Esophagus squamous epithelium (tissue), 4 donors: Measurements from ENCODE around the gene TNK1.

ENCODE experiments used
- POLR2A ChIP-seq, 4 donors: fragments of 450-650 bp; IDR thresholded peaks; one replicate each; pipeline ENCODE4 v1.6.1; 2017; ENCODE audit warnings: antibody characterized with exemption in 4 of 4, mild to moderate bottlenecking in 4 of 4, moderate library complexity in 3 of 4
- TF ChIP-seq, protein P1 (sequence below), 6 experiments: fragments of 450-650 bp in 4 of 6; fragments of 200-600 bp in 2 of 6; sonication (generic) in 2 of 6; IDR thresholded peaks; one replicate each; pipeline ENCODE4 v1.5.1; 2016 to 2019; ENCODE audit warnings: antibody characterized with exemption in 6 of 6, mild to moderate bottlenecking in 4 of 6, moderate library complexity in 4 of 6

DNA sequence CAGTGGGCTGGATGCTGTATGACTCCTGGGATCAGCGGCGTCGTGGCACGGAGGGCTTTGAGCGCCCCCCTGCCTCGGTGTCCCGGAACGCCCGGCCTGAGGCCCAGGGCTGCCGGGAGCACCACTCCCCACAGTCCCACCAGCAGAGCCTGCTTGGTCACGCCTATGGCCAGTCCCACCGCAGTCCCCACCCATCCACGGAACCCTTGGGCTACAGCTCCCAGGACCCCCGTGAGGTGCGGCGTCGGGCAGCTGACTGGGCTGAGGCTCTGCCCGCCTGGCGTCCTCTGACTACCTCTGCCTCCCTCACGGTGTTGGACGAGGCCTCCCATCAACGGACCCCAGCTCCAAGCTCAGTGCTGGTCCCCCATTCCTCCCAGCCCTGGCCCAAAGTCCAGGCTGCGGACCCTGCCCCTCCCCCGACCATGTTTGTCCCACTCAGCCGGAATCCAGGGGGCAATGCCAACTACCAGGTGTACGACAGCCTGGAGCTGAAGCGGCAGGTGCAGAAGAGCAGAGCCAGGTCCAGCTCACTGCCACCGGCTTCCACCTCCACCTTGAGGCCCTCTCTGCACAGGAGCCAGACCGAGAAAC, 46.1 kb downstream of the TNK1 start:
- TF ChIP-seq, protein P1, sequence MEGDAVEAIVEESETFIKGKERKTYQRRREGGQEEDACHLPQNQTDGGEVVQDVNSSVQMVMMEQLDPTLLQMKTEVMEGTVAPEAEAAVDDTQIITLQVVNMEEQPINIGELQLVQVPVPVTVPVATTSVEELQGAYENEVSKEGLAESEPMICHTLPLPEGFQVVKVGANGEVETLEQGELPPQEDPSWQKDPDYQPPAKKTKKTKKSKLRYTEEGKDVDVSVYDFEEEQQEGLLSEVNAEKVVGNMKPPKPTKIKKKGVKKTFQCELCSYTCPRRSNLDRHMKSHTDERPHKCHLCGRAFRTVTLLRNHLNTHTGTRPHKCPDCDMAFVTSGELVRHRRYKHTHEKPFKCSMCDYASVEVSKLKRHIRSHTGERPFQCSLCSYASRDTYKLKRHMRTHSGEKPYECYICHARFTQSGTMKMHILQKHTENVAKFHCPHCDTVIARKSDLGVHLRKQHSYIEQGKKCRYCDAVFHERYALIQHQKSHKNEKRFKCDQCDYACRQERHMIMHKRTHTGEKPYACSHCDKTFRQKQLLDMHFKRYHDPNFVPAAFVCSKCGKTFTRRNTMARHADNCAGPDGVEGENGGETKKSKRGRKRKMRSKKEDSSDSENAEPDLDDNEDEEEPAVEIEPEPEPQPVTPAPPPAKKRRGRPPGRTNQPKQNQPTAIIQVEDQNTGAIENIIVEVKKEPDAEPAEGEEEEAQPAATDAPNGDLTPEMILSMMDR (IDR thresholded peaks at IDR 0.05): no peak
- TF ChIP-seq POLR2A (IDR thresholded peaks at IDR 0.05): no peak
